Measurements from ENCODE around the gene ZFP69.

The ZFP69 gene

DNA sequence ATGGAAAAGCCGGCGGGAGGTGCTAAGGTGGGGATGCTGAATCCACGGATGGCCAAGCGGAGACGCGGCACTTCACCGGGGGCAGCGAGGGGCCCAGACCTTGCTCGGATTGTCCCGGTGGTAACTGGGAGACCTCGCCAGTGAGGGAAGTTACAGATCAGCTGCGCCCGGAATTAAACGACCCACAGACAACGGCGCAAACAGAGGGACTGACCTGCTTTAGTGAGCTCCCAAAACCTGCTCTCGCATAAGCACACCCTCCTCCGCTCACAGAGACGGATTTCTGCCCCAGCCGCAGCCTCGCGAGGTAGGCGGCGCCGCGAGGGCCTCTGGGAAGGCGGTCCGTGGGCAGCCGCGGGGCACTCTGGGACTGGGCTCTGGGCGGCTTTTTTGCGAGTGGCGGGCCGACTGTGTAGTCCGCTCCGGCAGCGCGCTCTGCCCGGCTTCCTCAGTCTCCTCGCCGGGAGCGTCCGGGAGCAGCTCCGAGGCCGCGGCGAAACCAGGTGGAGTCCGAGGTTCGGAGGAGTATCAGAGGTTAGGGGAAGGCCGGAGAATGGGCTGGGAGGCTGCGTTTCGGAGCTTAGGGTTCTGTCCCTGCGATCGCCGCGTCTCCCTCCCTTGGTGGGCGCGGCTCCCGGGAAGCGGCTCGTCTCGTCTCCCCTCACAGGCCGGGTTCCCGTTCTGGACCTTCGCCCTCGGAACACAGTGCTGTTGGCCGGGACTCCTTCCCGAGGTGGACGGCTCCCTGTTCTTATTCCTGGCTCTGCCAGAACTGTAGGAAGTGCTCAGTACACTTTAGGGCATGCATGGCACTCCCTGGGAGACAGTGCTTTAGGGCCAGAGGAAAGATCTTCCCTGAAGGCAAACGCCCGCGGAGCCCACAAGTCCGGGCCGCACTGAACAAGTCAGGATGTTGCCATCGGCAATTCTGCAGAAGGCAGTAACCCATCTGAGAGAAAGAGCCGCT is 31.6 kb downstream of the ZFP69 start, which contains the start of gene EXO5:
Gene EXO5 (plus strand): TSS at position 393 of the 967 bp plus-strand sequence. CDS start 5,778 bp downstream, outside the sequence.
- DNase-seq (ENCODE audit: low read depth, low spot score): peak; percentile 92

DNA sequence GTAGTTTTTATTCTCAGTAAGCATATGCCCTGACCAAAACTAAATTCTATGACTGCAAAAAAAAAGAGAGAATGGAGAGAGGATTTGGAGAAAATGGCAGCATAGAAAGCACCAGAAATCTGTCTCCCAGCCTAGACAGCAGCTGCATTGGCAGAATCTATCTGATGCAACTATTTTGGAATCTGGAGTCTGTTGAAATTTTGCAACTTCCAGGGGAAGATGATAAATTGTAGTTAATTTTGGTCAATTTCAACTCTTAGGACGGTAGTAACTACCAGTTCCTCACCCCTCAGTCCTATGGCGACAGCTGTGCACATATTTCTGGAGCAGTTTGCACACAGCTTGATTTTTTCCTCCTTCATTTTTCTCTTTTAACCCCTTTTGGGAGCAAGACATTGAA is 42.4 kb downstream of the ZFP69 start:
- no peak for DNase-seq (ENCODE audit: low read depth, low spot score)

DNA sequence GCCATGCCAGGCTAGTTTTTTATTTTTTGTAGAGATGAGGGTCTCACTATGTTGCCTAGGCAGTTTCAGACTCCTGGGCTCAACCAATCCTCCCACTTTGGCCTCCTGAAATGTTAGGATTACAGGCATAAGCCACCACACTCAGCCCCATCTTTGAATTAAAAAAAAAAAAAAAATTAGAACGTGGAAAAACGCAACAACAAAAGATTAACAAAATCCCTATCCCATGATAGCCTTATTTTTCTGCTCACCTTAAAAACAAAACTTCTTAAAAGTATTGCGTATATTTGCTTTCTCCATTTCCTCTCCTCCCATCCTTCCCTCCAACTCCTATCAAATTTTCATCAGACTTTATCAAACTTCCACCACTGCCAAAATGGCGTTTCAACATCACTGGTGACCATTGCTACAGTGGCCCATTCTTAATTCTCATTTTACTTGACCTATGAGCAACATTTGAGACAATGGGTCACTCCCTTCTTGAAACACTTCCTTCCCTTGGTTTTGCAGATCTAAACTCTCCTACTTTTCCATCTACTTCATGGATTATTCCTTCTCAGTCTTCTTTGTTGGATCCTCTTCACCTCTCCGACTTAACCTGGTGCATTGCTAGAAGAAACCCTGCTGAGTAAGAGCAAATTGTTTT is 53.8 kb downstream of the ZFP69 start:
- DNase-seq (ENCODE audit: low read depth, low spot score): no peak

DNA sequence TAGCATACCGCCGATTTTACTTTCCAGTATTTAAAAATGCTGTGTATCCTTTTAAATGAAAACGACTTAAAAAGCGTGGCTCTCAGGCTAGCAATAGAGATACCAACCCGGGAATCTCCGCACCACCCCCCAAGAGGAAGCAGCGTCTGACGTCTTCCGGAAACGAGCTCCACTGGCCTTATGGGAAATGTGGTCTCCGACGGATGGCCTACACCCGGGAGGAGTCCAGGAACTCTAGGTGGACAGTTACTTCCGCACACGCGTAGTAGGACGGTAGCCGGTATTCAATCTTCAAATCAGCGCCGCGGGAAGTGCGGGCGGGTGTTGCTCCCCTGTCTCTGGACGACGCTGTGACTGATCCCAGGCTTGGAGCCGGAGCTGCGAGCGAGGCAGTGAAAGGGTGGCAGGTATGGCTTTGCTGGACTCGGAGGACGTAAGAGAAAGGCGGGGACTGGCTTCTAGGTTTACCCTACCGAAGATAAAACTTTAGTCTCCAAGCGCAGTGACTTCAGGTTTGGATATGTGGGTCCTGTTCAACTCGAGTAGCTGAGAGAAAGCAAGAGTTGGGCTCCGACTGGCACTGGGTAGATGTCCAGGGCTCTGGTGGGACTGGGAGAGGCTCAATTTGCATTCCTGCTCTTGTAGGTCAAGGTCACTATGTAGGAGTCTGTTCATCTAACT is 54.4 kb downstream of the ZFP69 start, which contains the start of gene ZNF684:
Gene ZNF684 (plus strand): TSS at position 257 of the 681 bp plus-strand sequence. CDS start 1,530 bp downstream, outside the sequence.
- DNase-seq (ENCODE audit: low read depth, low spot score): peak; percentile 95

DNA sequence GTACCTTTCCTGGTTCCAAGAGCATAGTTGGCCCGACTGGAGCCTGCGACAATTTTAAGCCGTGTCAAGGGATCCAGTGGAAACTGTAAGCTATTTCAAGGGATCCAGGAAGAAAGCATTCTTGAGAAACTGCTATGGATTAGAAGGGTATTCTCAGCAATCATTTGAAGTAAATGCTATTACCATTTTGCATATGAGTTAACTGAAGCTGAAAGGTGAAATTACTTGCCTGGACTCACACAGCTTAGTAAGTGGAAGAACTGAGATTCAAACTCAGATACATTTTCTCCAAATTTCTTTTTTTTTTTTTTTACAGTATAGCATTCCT is 54.9 kb downstream of the ZFP69 start:
- DNase-seq (ENCODE audit: low read depth, low spot score): no peak

DNA sequence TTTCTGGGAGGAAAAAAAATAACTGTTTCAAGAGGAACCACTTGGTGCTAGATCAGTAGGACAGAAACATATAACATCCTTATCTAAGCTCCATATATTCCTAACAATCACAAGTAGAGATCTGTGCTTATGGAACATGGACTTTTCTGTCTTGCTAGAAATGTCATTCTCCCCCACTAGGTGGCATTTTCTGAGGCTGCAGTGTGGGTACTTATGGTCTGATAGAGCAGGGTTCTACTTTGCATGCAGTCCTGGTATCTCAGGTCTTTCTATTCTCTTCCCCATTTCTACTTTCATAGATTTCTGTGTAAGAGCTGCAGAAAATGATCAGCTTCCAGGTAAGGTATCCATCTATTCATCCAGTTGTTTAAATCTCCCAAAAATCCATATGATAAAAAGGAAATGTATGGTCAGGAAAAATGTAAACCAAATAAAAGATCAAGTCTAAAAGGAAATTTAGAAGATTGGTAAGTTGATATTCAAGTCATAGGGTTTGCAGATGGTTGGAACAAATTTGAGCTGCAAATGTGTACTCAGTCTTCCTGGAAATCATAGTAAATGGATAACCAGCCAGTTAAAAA is 55.8 kb downstream of the ZFP69 start:
- DNase-seq (ENCODE audit: low read depth, low spot score): peak; percentile 59

DNA sequence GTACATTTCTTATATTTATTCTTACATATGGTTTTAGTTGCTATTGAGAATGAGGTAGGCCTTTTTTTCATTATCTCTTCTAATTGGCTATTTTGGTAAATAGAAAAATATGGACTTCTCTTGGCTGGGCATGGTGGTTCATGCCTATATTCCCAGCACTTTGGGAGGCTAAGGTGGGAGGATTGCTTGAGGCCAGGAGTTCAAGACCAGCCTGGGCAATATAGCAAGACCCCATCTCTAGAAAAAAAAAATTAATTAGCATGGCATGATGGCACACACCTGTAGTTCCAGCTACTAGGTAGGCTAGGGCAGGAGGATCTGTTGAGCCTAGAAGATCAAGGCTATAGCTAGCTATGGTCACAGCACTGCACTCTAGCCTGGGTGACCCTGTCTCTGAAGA is 57.5 kb downstream of the ZFP69 start:
- no peak for DNase-seq (ENCODE audit: low read depth, low spot score)

DNA sequence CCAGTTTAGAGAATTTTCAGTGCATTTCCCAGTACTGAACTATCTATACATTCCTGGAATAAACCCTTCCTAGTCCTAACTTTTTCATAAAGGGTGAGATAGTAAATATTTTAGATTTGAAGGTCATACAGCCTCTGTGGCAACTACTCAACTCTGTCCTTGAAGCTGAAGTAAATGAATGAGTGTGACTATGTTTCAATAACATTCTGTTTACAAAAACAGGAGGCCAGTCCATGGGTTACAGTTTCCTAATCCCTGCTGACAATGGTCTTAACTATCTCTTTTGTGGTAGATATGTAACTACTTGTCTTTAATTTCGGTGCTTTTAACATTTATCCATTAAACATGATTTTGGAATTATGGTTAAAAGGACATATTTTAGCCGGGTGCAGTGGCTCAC is 58.6 kb downstream of the ZFP69 start:
- DNase-seq (ENCODE audit: low read depth, low spot score): no peak

DNA sequence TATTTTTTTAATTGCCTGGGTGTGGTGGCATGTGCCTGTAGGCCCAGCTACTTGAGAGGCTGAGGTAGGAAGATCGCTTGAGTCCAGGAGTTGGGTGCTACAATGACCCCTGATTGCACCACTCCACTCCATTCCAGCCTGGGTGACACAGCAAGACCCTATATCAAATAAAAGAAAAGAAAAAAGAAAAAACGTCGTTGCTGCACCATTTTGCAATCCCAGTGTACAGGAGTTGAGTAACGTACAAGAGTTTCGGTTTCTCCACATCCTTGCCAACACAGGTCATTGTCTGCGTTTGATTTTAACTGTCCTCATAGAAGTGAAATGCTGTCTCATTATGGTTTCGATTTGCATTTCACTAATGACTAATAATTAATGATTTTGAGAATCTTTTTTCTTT is 62.2 kb downstream of the ZFP69 start:
- DNase-seq (ENCODE audit: low read depth, low spot score): no peak
